Activated CD8-positive, alpha-beta memory T cell treated with anti-CD3 and anti-CD28 coated beads for 1 hour (primary cell): ENCODE results near the gene GABRA4.

Experiments used
- DNase-seq, 2 donors: peaks; one replicate each; pipeline ENCODE4 v3.0.0-alpha.2; 2020; ENCODE audit warnings: low read depth in 1 of 2; ENCODE audit errors: extremely low read depth in 1 of 2

GABRA4 gene

GRCh38 chr4:46979726-46980125, 13.7 kb downstream of the GABRA4 start:
- no peak for DNase-seq

GRCh38 chr4:46979283-46979682, 14.1 kb downstream of the GABRA4 start:
- DNase-seq, result no peak

GRCh38 chr4:46977245-46977644, 16.1 kb downstream of the GABRA4 start:
- no peak for DNase-seq

- no peak for DNase-seq
Observed at GRCh38 chr4:46975812-46976553, 17.4 kb downstream of the GABRA4 start.

GRCh38 chr4:46974891-46975543, 18.4 kb downstream of the GABRA4 start:
- no peak for DNase-seq

GRCh38 chr4:46968847-46969246, 24.5 kb downstream of the GABRA4 start:
- no peak for DNase-seq

- no peak for DNase-seq
Observed at GRCh38 chr4:46967631-46968030, 25.8 kb downstream of the GABRA4 start.

GRCh38 chr4:46958742-46959488, 34.5 kb downstream of the GABRA4 start:
- DNase-seq, result no peak

GRCh38 chr4:46956451-46956850, 36.9 kb downstream of the GABRA4 start:
- no peak for DNase-seq

GRCh38 chr4:46955601-46956000, 37.8 kb downstream of the GABRA4 start:
- DNase-seq, result no peak

GRCh38 chr4:46954643-46955042, 38.7 kb downstream of the GABRA4 start:
- no peak for DNase-seq

GRCh38 chr4:46953564-46953963, 39.8 kb downstream of the GABRA4 start:
- DNase-seq, result no peak

- no peak for DNase-seq
Observed at GRCh38 chr4:46952451-46952850, 40.9 kb downstream of the GABRA4 start.

GRCh38 chr4:46950826-46951225, 42.6 kb downstream of the GABRA4 start:
- DNase-seq, result no peak

GRCh38 chr4:46949822-46950221, 43.6 kb downstream of the GABRA4 start:
- no peak for DNase-seq

- no peak for DNase-seq
Observed at GRCh38 chr4:46947541-46947940, 45.8 kb downstream of the GABRA4 start.

- DNase-seq, result no peak
Observed at GRCh38 chr4:46946919-46947536, 46.4 kb downstream of the GABRA4 start.

GRCh38 chr4:46945062-46945461, 48.3 kb downstream of the GABRA4 start:
- DNase-seq, result no peak

- no peak for DNase-seq
Observed at GRCh38 chr4:46944345-46944744, 49.0 kb downstream of the GABRA4 start.

- no peak for DNase-seq
Observed at GRCh38 chr4:46937493-46937892, 55.9 kb downstream of the GABRA4 start.

GRCh38 chr4:46934726-46935125, 58.7 kb downstream of the GABRA4 start:
- no peak for DNase-seq
